HepG2 (cell line): ENCODE data around the gene ATP2A2. TPM values are rescaled to one million over a fixed set of nuclear protein-coding genes. Genes with fewer than 3 reads are reported as not detected.

Source experiments
- ARID3A ChIP-seq: IDR thresholded peaks from 2 replicates; pipeline ENCODE4 v1.6.1; 2012; ENCODE audit warnings: low read depth, low read length, improper control_type of control experiment
- CC2D1A ChIP-seq: sonication (generic); formaldehyde crosslinking; IDR thresholded peaks from 2 replicates; pipeline ENCODE4 v1.8.1; 2023; ENCODE audit warnings: mild to moderate bottlenecking, missing genetic modification reagents
- EHMT2 ChIP-seq: fragments of 200-600 bp; sonication (generic); IDR thresholded peaks from 2 replicates; pipeline ENCODE4 v1.7.0; 2017; ENCODE audit warnings: antibody characterized with exemption, low read depth, low read length, borderline replicate concordance
- FUBP1 ChIP-seq: sonication (generic); formaldehyde crosslinking; IDR thresholded peaks from 2 replicates; pipeline ENCODE4 v1.5.1; 2020; ENCODE audit warnings: missing genetic modification reagents, mild to moderate bottlenecking, borderline replicate concordance
- HMG20B ChIP-seq: conservative IDR thresholded peaks from 2 replicates; pipeline ENCODE4 v1.6.1; 2016; ENCODE audit warnings: missing genetic modification reagents, missing compliant biosample characterization
- MLLT10 ChIP-seq: sonication (generic); formaldehyde crosslinking; IDR thresholded peaks from 2 replicates; pipeline ENCODE4 v1.4.0; 2020; ENCODE audit warnings: missing genetic modification reagents
- MYNN ChIP-seq: sonication (generic); formaldehyde crosslinking; IDR thresholded peaks from 2 replicates; pipeline ENCODE4 v1.4.0; 2020; ENCODE audit warnings: mild to moderate bottlenecking, low read depth, missing genetic modification reagents
- PRDM4 ChIP-seq: sonication (generic); formaldehyde crosslinking; IDR thresholded peaks from 2 replicates; pipeline ENCODE4 v1.9.0; 2021; ENCODE audit warnings: missing genetic modification reagents, borderline replicate concordance
- RARG ChIP-seq: sonication (generic); formaldehyde crosslinking; IDR thresholded peaks from 2 replicates; pipeline ENCODE4 v1.4.0; 2020; ENCODE audit warnings: low read depth, mild to moderate bottlenecking, missing genetic modification reagents
- RBAK ChIP-seq: sonication (generic); formaldehyde crosslinking; IDR thresholded peaks from 2 replicates; pipeline ENCODE4 v1.5.1; 2020; ENCODE audit warnings: mild to moderate bottlenecking, missing genetic modification reagents
- TGIF2 ChIP-seq: IDR thresholded peaks from 2 replicates; pipeline ENCODE4 v1.6.1; 2016; ENCODE audit warnings: control low read depth, missing compliant biosample characterization
- TIGD3 ChIP-seq: sonication (generic); formaldehyde crosslinking; IDR thresholded peaks from 2 replicates; pipeline ENCODE4 v1.5.1; 2020; ENCODE audit warnings: mild to moderate bottlenecking, missing genetic modification reagents, borderline replicate concordance
- TOPORS ChIP-seq: sonication (generic); formaldehyde crosslinking; IDR thresholded peaks from 2 replicates; pipeline ENCODE4 v1.8.0; 2023; ENCODE audit warnings: mild to moderate bottlenecking, missing genetic modification reagents
- TRIM24 ChIP-seq: sonication (generic); formaldehyde crosslinking; IDR thresholded peaks from 2 replicates; pipeline ENCODE4 v1.8.0; 2022; ENCODE audit warnings: mild to moderate bottlenecking, missing genetic modification reagents
- U2AF2 ChIP-seq: fragments of 200-400 bp; formaldehyde crosslinking; IDR thresholded peaks from 2 replicates; pipeline ENCODE4 v1.6.1; 2017; ENCODE audit warnings: low read depth, mild to moderate bottlenecking, low read length
- ZBTB21 ChIP-seq: sonication (generic); formaldehyde crosslinking; IDR thresholded peaks from 2 replicates; pipeline ENCODE4 v1.4.0; 2020; ENCODE audit warnings: missing genetic modification reagents
- ZNF3 ChIP-seq: IDR thresholded peaks from 2 replicates; pipeline ENCODE4 v1.7.0; 2017; ENCODE audit warnings: inconsistent platforms
- ZNF567 ChIP-seq: sonication (generic); formaldehyde crosslinking; IDR thresholded peaks from 2 replicates; pipeline ENCODE4 v1.8.1; 2023; ENCODE audit warnings: mild to moderate bottlenecking, missing genetic modification reagents, borderline replicate concordance
- ZNF619 ChIP-seq: sonication (generic); formaldehyde crosslinking; IDR thresholded peaks from 2 replicates; pipeline ENCODE4 v1.4.0; 2020; ENCODE audit warnings: mild to moderate bottlenecking, missing genetic modification reagents
- ZSCAN21 ChIP-seq: sonication (generic); formaldehyde crosslinking; IDR thresholded peaks from 2 replicates; pipeline ENCODE4 v1.8.0; 2022; ENCODE audit warnings: mild to moderate bottlenecking, missing genetic modification reagents, moderate library complexity, borderline replicate concordance
- polyA plus RNA-seq, 8 experiments: library from polyadenylated mRNA; depleted of rRNA in 3 of 8; stranded (reverse) in 7 of 8; unstranded in 1 of 8; fragments of >200 nt; fragmentation: Illumina TruSeq in 4 of 8; extraction: Trizol in 4 of 8; gene quantifications; 2 replicates each; pipeline versions ENCODE4 v1.2.1 to v1.2.3, GENCODE V29; 2011 to 2016; ENCODE audit warnings: low read depth in 4 of 8, missing spikeins in 1 of 8, mixed read lengths in 1 of 8; ENCODE audit not compliant: insufficient read depth in 1 of 8
- total RNA-seq, 5 experiments: library from RNA; depleted of rRNA; stranded (reverse); fragments of >200 nt; fragmentation: Illumina TruSeq; extraction: Trizol; gene quantifications; 2 replicates each; pipeline ENCODE4 v1.2.3, GENCODE V29; 2016; ENCODE audit warnings: low read depth in 1 of 5

The ATP2A2 gene
- total and polyA plus RNA-seq, 2 of the 13 experiments (the other 11 are each of a cell fraction or from before 2014, with no cell fraction given), result 35.4 to 85.5 TPM

- TF ChIP-seq RBAK, result no peak
- no peak for TF ChIP-seq TRIM24
- TF ChIP-seq TIGD3 (CRISPR knock-in tag), result no peak
- TF ChIP-seq EHMT2, result no peak
- 0 out of 2 replicates have a peak, but pooled peaks have one; percentile 31 for TF ChIP-seq ZNF567 (CRISPR knock-in tag)
- TF ChIP-seq ZSCAN21 (CRISPR knock-in tag), result no peak
- no peak for TF ChIP-seq ZNF619 (CRISPR knock-in tag)
- no peak for TF ChIP-seq RARG (CRISPR knock-in tag)
- TF ChIP-seq ARID3A, result no peak; the same call in 1 of the 2 replicates
- TF ChIP-seq MLLT10 (CRISPR knock-in tag), result no peak
- TF ChIP-seq ZBTB21 (CRISPR knock-in tag), result no peak
- TF ChIP-seq ZNF3 (CRISPR knock-in tag), result no peak
- no peak for TF ChIP-seq HMG20B (CRISPR knock-in tag)
- no peak for TF ChIP-seq PRDM4 (CRISPR knock-in tag)
- TF ChIP-seq TOPORS, result no peak
- TF ChIP-seq FUBP1, result no peak
- no peak for TF ChIP-seq CC2D1A
- TF ChIP-seq MYNN (CRISPR knock-in tag), result no peak
- TF ChIP-seq TGIF2, result no peak
- no peak for TF ChIP-seq U2AF2
Observed at GRCh38 chr12:110247340-110248095, 33.5 kb upstream of the ATP2A2 start (continued).
